ENCODE results near the gene CNNM3.

Gene CNNM3

DNA sequence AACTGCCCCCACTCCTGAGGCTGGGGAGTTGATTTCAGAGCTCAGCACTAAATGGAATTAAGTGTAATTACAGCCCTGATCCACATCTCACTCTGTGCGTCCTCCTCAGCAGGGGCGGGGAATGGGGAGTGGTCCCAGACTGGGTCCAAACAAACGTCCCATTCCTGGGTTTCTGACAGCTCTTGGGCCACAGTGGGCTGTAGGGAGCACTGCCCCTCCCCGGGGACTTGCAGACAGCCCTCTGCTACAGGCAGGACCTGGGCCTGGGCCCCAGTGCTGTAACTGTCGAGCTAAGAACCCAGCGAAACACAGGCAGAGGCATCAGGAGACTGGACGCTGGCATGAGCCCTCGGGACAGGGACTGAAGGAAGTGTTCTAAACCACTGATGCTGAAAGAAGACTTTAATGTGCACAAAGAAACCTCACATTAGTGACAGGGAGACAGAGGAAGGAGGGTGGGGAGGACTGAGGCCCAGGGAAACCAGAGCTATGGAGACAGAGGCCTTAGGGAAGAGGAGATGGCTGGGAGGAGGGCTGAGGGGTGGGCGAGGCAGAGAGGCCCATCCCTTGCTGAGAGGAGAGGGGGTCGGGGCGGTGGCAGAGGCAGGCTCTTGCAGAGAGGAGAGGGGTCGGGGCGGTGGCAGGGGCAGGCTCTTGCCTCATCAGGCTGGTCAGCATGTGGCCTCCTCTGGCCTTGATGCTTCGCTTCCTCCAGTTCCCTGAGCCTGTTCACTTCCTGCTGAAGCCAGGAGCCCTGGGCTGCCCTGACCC lies 59.6 kb downstream of the CNNM3 start:
- no peak for TF ChIP-seq CTCF (IDR thresholded peaks at IDR 0.05; ENCODE audit: low read depth, low read length)
- DNase-seq (ENCODE audit: low read depth in 2 of 2): no peak
- no peak overlapping the region for H3K4me3 ChIP-seq (replicated peaks in 1 of 2; ENCODE audit: low read depth in 2 of 2, low read length in 2 of 2)

GRCh38 chr2:96876269-96877041 lies 60.4 kb downstream of the CNNM3 start:
- DNase-seq (ENCODE audit: low read depth in 2 of 2): peak in 1 of 2 donors; percentile 52
- TF ChIP-seq CTCF (IDR thresholded peaks at IDR 0.05; ENCODE audit: low read depth, low read length): no peak
- H3K4me3 ChIP-seq (replicated peaks in 1 of 2; ENCODE audit: low read depth in 2 of 2, low read length in 2 of 2): no peak overlapping the region

DNA sequence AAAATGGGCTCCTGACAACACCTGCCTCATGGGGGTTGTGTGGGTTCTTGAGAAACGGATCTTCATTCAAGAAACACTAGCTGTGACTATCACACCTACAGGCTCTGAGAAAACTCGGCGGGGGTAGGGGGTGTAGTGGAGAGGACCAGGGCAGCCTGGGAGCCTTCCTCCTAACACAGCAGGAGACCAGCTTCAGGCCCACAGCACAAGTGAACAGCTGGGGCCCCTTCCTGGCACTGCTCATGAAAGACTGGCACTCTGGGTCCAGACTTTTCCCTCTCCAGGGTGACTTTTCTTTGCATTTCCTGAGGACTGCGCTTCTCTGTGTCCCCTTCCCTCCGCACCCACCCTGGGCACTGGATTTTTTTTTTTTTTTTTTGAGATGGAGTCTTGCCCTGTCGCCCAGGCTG lies 61.0 kb downstream of the CNNM3 start:
- no peak for DNase-seq (ENCODE audit: low read depth in 2 of 2)
- no peak for TF ChIP-seq CTCF (IDR thresholded peaks at IDR 0.05; ENCODE audit: low read depth, low read length)
- no peak overlapping the region for H3K4me3 ChIP-seq (replicated peaks in 1 of 2; ENCODE audit: low read depth in 2 of 2, low read length in 2 of 2)

DNA sequence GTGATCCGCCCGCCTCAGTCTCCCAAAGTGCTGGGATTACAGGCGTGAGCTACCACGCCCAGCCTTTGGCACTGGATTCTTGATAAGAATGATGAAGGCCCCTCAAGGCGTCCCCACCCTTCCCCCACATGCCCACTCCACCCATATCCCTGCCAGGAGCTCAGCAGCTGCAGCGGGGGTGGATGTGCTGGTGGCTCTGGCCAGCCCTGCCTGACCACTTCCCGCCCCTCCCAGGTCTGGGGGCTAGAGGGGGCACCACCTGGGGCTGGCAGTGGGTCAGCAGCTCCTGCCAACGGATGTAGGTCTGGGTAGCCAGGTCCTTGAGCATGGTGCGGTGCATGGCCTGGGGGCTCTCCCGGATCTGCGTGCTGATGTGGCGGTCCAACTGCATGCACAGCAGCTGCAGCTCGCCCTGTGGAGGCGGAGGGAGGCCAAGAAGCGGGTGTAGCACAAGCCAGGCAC lies 61.6 kb downstream of the CNNM3 start:
- no peak for DNase-seq (ENCODE audit: low read depth in 2 of 2)
- TF ChIP-seq CTCF (IDR thresholded peaks at IDR 0.05; ENCODE audit: low read depth, low read length): no peak
- no peak overlapping the region for H3K4me3 ChIP-seq (replicated peaks in 1 of 2; ENCODE audit: low read depth in 2 of 2, low read length in 2 of 2)

- H3K4me3 ChIP-seq (replicated peaks in 1 of 2; ENCODE audit: low read depth in 2 of 2, low read length in 2 of 2): no peak overlapping the region
- DNase-seq (ENCODE audit: low read depth in 2 of 2): no peak
- TF ChIP-seq CTCF (IDR thresholded peaks at IDR 0.05; ENCODE audit: low read depth, low read length): no peak
These were observed 62.1 kb downstream of the CNNM3 start for GRCh38 chr2:96878171-96878570.

DNA sequence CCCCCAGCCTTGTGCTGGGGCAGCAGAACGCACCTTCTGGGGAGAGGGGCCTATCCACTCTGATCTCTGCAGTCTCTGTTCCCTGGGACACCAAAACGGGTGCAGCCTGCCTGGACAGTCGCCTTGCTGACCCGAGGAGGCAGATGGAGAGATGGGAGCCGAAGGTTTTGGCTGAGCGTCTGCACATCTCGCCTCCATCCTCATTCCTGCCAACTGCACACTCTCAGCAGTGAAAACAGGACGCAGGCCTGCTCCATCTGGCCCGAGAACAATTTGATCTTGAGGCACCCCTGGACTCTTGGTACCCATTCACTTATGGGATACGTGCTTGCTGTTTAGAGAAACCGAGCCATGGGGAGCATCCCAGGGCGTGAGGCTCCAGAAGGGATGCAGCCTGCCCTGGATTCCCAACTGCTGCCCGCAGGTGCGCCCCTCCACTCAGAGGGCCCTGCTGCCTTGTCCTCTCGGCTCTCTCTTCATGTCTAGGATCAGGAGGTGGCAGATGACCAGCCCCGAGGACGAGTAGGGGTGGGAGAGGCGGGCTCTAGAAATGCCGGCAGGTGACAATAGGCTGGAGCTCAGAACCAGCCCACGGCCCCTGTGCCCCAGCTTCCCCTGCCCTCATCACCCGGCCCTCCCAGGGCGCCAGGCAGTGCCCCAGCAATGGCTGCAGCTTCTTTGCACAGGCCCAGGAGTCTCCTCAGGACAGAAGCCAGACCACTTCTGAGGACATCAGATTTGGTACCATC lies 62.9 kb downstream of the CNNM3 start:
- no peak for DNase-seq (ENCODE audit: low read depth in 2 of 2)

More for the DNA sequence above, 62.9 kb downstream of the CNNM3 start:
- no peak for TF ChIP-seq CTCF (IDR thresholded peaks at IDR 0.05; ENCODE audit: low read depth, low read length)
- no peak overlapping the region for H3K4me3 ChIP-seq (replicated peaks in 1 of 2; ENCODE audit: low read depth in 2 of 2, low read length in 2 of 2)
